HepG2 (cell line): ENCODE measurements around the gene CDH2. TPM values are rescaled to one million over a fixed set of nuclear protein-coding genes. Genes with fewer than 3 reads are reported as not detected.

Experiments used
- ATAC-seq: fragments of 200-7000 bp; cut with Tn5 transposase; 3 replicates; pipeline ENCODE4 v1.9.1; 2020; ENCODE audit warnings: mild to moderate bottlenecking, moderate library complexity
- BruUV-seq: library from RNA; stranded (reverse); fragments of 400-500 nt; replicated peaks from 2 replicates; lab custom pipeline; 2021; lab: Mats Ljungman, UMichigan
- CTCF ChIA-PET: fragments of 300-600 bp; formaldehyde crosslinking; extraction: SDS; loops from one replicate; lab custom pipeline; 2021; ENCODE audit warnings: low total read pairs, inconsistent platforms, low intra/inter-chr PET ratio; lab: Yijun Ruan, JAX
- POLR2A ChIA-PET: fragments of 350-600 bp; sonication (Branson Sonifier 250); formaldehyde crosslinking; loops from one replicate; lab custom pipeline; 2020; ENCODE audit warnings: antibody characterized with exemption, inconsistent platforms; lab: Yijun Ruan, JAX
- DNase-seq: peaks from one replicate; pipeline ENCODE4 v3.0.0-alpha.2; 2015; ENCODE audit warnings: low spot score
- FAIRE-seq: peaks from 3 replicates; lab custom pipeline; 2011; peaks lifted over from hg19 to GRCh38; lab: Jason Lieb, UNC
- H2AFZ ChIP-seq: one replicate; pipeline ENCODE4 v1.6.1; 2011; ENCODE audit warnings: low read length, inconsistent platforms
- H3K27ac ChIP-seq: fragments of 300-600 bp; 3 replicates; pipeline ENCODE4 v1.8.0; 2011; ENCODE audit warnings: mixed run types, mild to moderate bottlenecking, mixed read lengths, low read length, inconsistent platforms; ENCODE audit not compliant: insufficient read depth; ENCODE audit errors: extremely low read length
- H3K27me3 ChIP-seq, 2 experiments: fragments of 200-600 bp in 1 of 2; 2 replicates in 1 of 2; 3 replicates in 1 of 2; pipeline versions ENCODE4 v1.6.0 to v1.8.0; 2011; ENCODE audit warnings: low read length in 2 of 2, mild to moderate bottlenecking in 2 of 2, moderate library complexity in 2 of 2, inconsistent platforms in 1 of 2; ENCODE audit not compliant: insufficient read depth in 2 of 2, control insufficient read depth in 1 of 2
- H3K36me3 ChIP-seq, 2 experiments: fragments of 200-600 bp in 1 of 2; replicated peaks in 1 of 2; 2 replicates in 1 of 2; 3 replicates in 1 of 2; pipeline versions ENCODE4 v1.5.1 to v1.8.0; 2011; ENCODE audit warnings: low read length in 2 of 2, inconsistent platforms in 1 of 2; ENCODE audit not compliant: insufficient read depth in 2 of 2, control insufficient read depth in 1 of 2
- H3K4me1 ChIP-seq: 2 replicates; pipeline ENCODE4 v1.5.1; 2012; ENCODE audit warnings: low read length, inconsistent platforms; ENCODE audit not compliant: insufficient read depth
- H3K4me2 ChIP-seq: 2 replicates; pipeline ENCODE4 v1.6.0; 2011; ENCODE audit warnings: low read depth, low read length, inconsistent platforms
- H3K4me3 ChIP-seq, 3 experiments: fragments of 200-600 bp in 1 of 3; sonication (generic), shearing (Covaris generic) in 1 of 3; replicated peaks in 1 of 3; 2 replicates each; pipeline ENCODE4 v1.5.1; 2011 to 2016; ENCODE audit warnings: low read length in 3 of 3, inconsistent platforms in 2 of 3, low read depth in 2 of 3, mild to moderate bottlenecking in 2 of 3, control low read depth in 1 of 3, mixed read lengths in 1 of 3; ENCODE audit not compliant: insufficient read depth in 1 of 3
- H3K79me2 ChIP-seq: one replicate; pipeline ENCODE4 v1.6.1; 2011; ENCODE audit warnings: low read length, inconsistent platforms; ENCODE audit not compliant: insufficient read depth
- H3K9ac ChIP-seq: 2 replicates; pipeline ENCODE4 v1.6.0; 2011; ENCODE audit warnings: mild to moderate bottlenecking, low read depth, low read length, inconsistent platforms; ENCODE audit not compliant: insufficient read depth
- H3K9me3 ChIP-seq: 2 replicates; pipeline ENCODE4 v1.5.1; 2012; ENCODE audit warnings: mild to moderate bottlenecking, low read length
- H4K20me1 ChIP-seq: 2 replicates; pipeline ENCODE4 v1.6.0; 2011; ENCODE audit warnings: inconsistent platforms, mild to moderate bottlenecking, low read length, moderate library complexity; ENCODE audit not compliant: insufficient read depth
- ZFP82 ChIP-seq: sonication (generic); formaldehyde crosslinking; IDR thresholded peaks from 2 replicates; pipeline ENCODE4 v1.5.1; 2020; ENCODE audit warnings: mild to moderate bottlenecking, missing genetic modification reagents, borderline replicate concordance
- ZNF619 ChIP-seq: sonication (generic); formaldehyde crosslinking; IDR thresholded peaks from 2 replicates; pipeline ENCODE4 v1.4.0; 2020; ENCODE audit warnings: mild to moderate bottlenecking, missing genetic modification reagents
- WGBS: methylation state at CpG from one replicate; pipeline ENCODE4 v1.1.6; 2017; ENCODE audit warnings: low lambda C conversion rate; 5-methylcytosine and 5-hydroxymethylcytosine counted together
- in situ Hi-C: cut with HindIII; loops from 2 replicates; pipeline ENCODE4 v1.10.0; 2017; ENCODE audit warnings: low pct_unique_long_range_greater_than_20kb; ENCODE audit not compliant: extremely low pct_ligation_motif_present
- intact Hi-C: fragments of 100-400 bp; cut with micrococcal nuclease; formaldehyde crosslinking; loops from one replicate; pipeline ENCODE4 v1.10.0; 2022; ENCODE audit not compliant: unreplicated experiment
- polyA plus RNA-seq, 8 experiments: library from polyadenylated mRNA; depleted of rRNA in 3 of 8; stranded (reverse) in 7 of 8; unstranded in 1 of 8; fragments of >200 nt; fragmentation: Illumina TruSeq in 4 of 8; extraction: Trizol in 4 of 8; gene quantifications; 2 replicates each; pipeline versions ENCODE4 v1.2.1 to v1.2.3, GENCODE V29; 2011 to 2016; ENCODE audit warnings: low read depth in 4 of 8, missing spikeins in 1 of 8, mixed read lengths in 1 of 8; ENCODE audit not compliant: insufficient read depth in 1 of 8
- total RNA-seq, 5 experiments: library from RNA; depleted of rRNA; stranded (reverse); fragments of >200 nt; fragmentation: Illumina TruSeq; extraction: Trizol; gene quantifications; 2 replicates each; pipeline ENCODE4 v1.2.3, GENCODE V29; 2016; ENCODE audit warnings: low read depth in 1 of 5
- TF ChIP-seq, protein P1 (sequence below): sonication (generic); formaldehyde crosslinking; IDR thresholded peaks from 2 replicates; pipeline ENCODE4 v1.5.0; 2020; ENCODE audit warnings: mild to moderate bottlenecking, missing genetic modification reagents
- TF ChIP-seq, protein P2 (sequence below): sonication (generic); formaldehyde crosslinking; IDR thresholded peaks from 2 replicates; pipeline ENCODE4 v1.8.0; 2022; ENCODE audit warnings: mild to moderate bottlenecking, missing genetic modification reagents, borderline replicate concordance

CDH2 gene
- total and polyA plus RNA-seq, 2 of the 13 experiments (the other 11 are each of a cell fraction or from before 2014, with no cell fraction given): 18.6 to 36.1 TPM

DNA sequence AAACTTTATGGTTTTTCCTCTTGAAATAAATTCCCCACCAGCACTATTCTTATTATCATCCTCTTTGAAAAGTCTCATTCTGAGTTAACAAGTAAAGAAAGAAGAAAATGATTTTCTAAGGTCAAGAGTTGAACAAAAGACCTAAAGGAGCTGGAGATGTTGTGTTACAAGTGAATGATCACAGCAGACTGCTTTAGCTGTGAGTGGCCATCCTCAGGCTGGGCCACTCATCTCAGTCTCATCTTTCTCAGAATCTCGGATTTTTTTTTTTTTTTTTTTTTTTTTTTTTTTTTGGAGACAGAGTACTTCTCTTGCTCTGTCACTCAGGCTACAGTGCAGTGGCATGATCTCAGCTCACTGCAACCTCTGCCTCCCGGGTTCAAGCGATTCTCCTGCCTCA is 133.3 kb downstream of the CDH2 start:
- no peaks in the 10 kb centered on the region for H3K9me3 ChIP-seq
- WGBS: 93% methylated on average over 3 of the region's 3 CpGs
- CTCF ChIA-PET: no interaction called here
- no peaks in the 10 kb centered on the region for H3K36me3 ChIP-seq
- no peaks in the 10 kb centered on the region for H3K79me2 ChIP-seq
- H3K27ac ChIP-seq: no peak overlapping the region
- no peak overlapping the region for H3K4me3 ChIP-seq
- ATAC-seq: no peak
- H2AFZ ChIP-seq: no peak overlapping the region
- POLR2A ChIA-PET: no interaction called here
- no peaks in the 10 kb centered on the region for H3K4me1 ChIP-seq
- TF ChIP-seq ZFP82 (CRISPR knock-in tag) (no peak), ZNF619 (CRISPR knock-in tag) (no peak)
- TF ChIP-seq, protein P1, sequence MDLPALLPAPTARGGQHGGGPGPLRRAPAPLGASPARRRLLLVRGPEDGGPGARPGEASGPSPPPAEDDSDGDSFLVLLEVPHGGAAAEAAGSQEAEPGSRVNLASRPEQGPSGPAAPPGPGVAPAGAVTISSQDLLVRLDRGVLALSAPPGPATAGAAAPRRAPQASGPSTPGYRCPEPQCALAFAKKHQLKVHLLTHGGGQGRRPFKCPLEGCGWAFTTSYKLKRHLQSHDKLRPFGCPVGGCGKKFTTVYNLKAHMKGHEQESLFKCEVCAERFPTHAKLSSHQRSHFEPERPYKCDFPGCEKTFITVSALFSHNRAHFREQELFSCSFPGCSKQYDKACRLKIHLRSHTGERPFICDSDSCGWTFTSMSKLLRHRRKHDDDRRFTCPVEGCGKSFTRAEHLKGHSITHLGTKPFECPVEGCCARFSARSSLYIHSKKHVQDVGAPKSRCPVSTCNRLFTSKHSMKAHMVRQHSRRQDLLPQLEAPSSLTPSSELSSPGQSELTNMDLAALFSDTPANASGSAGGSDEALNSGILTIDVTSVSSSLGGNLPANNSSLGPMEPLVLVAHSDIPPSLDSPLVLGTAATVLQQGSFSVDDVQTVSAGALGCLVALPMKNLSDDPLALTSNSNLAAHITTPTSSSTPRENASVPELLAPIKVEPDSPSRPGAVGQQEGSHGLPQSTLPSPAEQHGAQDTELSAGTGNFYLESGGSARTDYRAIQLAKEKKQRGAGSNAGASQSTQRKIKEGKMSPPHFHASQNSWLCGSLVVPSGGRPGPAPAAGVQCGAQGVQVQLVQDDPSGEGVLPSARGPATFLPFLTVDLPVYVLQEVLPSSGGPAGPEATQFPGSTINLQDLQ (CRISPR knock-in tag): no peak
- TF ChIP-seq, protein P2, sequence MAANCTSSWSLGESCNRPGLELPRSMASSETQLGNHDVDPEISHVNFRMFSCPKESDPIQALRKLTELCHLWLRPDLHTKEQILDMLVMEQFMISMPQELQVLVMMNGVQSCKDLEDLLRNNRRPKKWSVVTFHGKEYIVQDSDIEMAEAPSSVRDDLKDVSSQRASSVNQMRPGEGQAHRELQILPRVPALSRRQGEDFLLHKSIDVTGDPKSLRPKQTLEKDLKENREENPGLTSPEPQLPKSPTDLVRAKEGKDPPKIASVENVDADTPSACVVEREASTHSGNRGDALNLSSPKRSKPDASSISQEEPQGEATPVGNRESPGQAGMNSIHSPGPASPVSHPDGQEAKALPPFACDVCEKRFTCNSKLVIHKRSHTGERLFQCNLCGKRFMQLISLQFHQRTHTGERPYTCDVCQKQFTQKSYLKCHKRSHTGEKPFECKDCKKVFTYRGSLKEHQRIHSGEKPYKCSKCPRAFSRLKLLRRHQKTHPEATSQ (CRISPR knock-in tag): no peak
- TF ChIP-seq, all 625 proteins: peak for 0
- Histone ChIP-seq H3K9ac (no peak overlapping the region), H3K27me3 (no peaks in the 10 kb centered on the region), H3K4me2 (no peak overlapping the region), H4K20me1 (no peaks in the 10 kb centered on the region)
- in situ Hi-C loops (no loop called here), intact Hi-C loops (no loop called here)
- no TSS peak for BruUV-seq
- DNase-seq: no peak
- FAIRE-seq: no peak
